RPMI7951 (cell line): ENCODE results near the gene MTERF4. TPM values are rescaled to one million over a fixed set of nuclear protein-coding genes. Genes with fewer than 3 reads are reported as not detected.

Source experiments
- DNase-seq: peaks from one replicate; pipeline ENCODE4 v3.0.0-alpha.2; 2012; ENCODE audit warnings: low read depth
- total RNA-seq: library from RNA; depleted of rRNA; stranded (reverse); fragments of >200 nt; shearing (Covaris generic); gene quantifications from 2 replicates; pipeline ENCODE4 v1.2.3, GENCODE V29; 2014

Gene MTERF4
- total RNA-seq, 1 experiment from 2014 or later, result 23.9 TPM

DNA sequence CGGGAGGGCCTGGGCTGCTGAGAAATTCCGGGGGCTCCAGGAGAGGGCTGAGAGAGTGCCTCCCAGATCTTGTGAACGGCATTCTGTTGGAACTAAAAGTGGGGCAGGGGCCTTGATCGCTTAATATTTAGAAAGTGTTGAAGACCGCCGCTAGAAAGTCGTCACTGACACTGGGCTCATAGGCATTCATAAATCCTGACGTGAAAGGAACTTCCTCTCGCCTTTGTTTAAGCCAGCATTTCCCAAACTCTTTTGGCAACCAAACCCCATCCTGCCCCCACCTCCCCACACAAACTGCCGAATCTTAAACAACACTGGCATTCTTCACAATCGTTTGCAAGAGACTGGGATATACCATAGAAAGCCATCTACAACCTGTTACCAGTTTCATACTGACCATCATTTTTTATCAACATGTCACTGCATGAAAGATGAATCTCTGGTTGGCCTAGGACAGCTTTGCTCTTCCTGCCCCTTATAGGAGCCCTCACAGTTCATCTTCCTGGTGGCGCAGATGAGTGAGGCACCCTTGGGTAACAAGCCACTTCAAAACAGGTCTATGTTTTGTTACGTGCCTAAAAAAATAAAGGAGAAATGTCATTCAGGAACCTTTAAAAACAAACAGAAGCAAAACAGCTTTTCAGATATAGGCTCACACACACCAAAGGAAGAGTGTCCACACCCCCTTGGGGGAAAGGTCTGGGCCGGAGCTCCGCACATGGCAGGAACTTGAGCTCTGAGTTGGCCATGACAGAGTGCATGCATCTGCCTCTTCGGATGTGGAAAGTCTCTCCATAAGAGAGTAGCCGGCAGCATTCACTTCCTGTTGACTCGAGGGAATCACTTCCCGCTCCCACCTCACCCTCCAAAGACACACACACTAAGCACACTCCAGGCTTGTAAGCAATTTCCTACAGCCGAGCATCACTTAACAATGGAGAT lies 13.0 kb downstream of the MTERF4 start:
- peak; percentile 2 for DNase-seq

DNA sequence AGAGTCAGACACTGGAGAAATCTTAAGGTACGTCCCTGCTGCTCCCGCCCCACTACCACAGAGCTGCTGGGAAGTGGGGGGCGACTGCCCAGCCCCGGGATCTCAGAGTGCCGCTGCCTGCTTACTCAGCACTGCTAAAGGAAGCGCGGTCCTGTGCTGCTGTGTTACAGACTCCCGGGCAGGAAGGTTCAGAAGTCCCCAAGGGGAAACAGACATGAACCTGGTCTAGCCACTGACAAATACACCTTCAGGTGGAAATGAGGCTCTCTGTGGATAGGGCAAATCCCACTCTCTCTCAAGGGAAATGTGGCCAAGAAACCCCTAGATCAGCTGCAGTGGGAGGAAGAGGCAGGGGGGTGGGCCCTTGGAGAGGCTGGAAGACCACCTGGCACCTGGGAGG lies 13.7 kb downstream of the MTERF4 start:
- DNase-seq, result no peak

DNA sequence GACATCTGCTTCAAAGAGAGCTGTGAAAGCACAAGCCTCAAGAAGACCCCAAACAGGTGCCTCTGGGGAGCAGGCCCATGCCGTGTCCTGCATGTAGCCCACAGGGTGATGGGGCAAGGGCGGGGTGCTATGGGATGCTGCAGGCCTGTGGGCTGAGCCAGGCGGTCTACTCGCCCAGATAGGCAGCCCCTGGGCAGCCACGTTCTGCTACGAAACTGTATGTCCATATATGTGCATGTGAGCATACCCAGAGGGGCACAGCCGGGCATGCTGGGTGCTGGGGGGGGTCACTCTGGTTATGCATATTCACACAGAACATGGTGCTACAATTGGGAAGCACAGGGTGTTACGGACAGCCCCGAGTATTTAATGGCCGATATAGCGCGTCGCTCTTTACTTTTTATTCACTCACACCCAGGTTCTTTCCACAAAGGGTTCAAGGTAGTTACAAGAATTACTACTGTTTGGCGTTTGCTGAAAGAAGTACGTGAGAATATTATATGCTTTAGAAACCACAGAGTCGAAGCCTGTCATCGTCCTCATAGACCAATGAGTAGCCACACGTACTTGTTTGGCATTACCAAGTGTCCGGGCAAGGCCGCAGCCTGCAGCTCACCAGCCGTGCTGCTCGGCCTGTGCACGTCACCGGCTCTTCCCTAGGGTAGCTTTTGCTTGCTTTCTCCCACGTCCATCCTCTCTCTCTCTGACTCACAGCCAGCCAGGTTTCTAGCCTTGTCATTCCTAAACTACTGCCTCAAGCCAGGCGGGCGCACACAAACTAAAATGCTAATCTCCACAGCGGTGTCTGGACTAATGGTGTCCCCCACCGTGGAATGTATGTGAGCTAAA lies 14.4 kb downstream of the MTERF4 start:
- DNase-seq, result no peak

DNA sequence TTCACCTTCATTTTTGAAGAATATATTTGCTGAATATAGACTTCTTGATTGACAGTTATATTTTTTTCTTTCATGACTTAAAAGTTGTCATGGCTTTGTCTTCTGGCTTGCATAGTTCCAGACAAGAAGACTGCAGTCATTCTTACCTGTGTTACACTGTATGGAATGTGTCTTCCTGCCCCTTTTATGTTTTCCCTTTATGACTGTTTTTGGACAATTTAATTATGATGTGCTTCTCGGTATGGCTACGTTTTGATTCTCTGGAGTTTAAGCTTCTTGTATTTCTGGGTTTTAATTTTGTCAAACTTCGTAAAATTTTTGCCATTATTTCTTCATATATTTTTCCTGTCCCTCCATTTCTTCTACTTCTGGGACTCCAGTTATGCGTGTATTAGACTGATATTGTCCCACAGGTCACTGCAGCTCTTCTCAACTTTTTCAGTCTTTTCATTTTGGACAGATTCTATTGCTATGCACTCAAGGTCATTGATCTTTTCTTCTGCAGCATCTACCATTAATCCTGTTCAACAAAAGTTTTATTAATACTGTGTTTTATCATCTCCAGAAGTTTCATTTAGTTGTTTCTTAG lies 17.1 kb downstream of the MTERF4 start:
- no peak for DNase-seq

DNA sequence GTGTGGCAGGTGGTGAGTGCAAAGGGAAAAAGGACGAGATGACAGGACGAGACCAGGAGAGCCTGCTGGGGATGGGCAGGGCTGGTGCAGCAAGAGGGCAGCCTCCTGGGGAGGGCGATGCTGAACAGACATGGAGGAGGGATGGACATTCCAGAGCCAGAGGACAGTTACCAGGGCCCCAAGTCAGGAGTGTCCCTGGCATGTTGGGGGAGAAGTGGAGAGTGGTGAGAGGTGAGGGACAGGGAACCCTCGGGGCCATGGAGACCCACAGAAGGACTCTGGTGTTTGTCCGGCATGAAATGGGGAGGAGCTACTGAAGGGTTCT lies 19.0 kb downstream of the MTERF4 start:
- DNase-seq, result no peak

DNA sequence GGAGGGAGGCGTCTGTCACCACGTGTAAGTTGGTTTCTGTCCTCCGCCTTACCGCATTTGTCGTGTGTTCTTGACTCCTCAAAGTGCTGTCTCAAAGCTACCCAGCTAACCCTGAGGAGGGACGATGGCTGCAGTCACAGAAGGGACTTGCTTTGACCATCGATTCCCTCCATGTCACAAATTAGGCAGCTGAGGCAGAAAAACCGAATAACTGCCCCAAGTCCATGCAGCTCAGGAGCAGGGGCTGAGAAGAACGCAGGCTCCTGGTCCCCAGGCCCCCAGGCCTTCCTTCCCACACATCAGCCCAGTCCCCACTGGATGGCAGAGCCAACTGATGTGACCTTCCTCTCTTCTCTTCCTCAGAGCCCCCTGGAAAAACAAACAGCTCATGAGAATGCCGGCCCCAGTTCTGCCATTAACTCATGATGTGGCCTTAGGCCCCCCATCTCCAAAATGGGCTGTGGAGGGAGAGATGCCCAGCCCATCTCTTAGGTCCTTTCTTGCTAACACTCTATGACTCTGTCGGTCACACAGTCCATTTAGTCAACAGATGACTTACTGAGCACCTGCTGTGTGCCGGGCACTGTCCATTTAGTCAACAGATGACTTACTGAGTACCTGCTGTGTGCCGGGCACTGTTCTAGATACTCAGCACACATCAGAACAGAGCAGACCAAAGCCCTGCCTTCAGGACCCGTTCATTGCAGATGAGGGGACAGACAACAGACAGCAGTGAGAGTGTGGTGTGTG lies 19.6 kb downstream of the MTERF4 start:
- DNase-seq, result no peak

DNA sequence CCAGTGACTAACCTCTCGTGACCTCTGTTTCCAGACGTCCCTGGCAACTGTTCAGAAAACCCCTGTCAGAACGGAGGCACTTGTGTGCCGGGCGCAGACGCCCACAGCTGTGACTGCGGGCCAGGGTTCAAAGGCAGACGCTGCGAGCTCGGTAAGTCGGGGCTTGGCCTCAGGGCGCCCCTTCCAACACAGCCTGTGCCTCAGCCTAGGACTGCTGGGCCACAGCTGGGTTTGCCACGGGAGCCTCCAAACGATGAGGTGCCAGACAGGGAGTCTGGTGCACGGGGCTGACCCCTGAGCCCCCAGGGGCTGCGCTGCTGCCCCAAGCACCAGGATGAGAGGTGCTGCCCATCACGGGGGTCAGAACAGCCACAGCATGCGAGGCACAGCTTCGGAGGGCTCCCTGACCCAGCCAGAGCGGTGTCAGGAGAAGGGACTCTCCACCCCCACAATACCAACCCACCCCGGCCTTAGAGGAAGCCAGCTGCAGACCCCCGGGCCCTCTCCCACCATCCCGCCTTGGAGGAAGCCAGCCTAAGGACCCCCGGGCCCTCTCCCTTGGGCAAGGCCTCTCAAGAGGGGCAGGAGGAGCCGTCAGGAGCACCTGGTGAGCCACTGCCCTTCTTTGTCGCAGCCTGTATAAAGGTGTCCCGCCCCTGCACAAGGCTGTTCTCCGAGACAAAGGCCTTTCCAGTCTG lies 20.3 kb downstream of the MTERF4 start:
- no peak for DNase-seq

DNA sequence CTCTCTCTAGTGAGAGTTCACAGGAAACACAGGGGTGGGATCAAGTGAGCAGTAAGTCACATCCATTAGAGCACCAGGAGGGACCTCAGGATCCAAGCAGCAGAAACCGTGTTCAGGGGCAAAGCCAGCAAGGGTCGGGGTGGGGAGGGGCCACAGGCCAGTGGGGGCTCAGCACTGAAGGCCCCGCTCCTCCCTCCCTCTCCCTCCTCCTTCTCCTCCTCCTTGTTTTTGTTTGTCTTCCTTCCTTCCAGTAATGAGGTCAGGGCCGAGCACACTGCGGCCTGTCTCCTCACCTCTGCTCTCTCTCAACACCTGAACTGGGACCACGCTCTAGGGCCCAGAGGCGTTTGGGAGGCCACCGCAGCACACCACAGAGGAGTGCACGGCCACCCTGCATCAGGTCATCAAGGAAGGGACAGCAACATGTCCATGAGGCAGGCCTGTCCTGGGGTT lies 20.9 kb downstream of the MTERF4 start:
- no peak for DNase-seq

DNA sequence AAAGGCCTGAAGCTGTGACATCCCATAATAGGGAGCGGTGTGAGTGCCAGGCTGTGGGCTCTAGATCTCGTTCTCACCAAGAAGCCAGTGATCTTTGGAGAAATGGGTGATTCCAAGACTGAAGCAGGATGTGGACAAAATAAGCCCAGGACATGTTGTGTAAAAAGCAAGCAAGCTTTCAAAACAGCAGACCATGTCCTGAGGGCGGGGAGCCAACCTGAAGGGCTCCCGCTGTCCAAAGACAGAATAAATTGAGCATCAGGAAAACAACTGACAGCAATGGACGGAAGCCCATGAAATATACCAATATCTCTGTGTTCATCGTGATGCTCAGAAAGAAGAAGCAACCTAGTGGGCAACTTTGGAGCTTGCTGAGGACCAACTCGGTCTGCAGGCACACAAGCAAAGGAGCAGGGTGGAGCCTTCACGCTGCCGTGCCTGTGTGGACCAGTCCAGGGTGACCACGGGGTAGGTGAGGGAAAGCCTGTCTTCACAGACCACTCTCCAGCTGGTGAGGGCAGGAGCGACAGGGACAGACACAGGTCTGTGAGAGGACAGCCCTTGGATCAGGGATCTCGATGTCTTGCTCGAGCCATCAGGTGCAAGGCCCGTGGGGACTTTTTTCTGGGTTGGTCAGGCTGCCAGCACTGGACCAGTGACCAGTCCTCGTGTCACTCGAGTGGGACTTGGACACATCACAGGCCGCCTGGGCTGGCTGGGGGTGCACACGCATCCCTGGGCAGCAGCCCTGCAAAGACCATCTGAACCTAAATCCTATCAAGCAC lies 21.5 kb downstream of the MTERF4 start:
- DNase-seq, result no peak

DNA sequence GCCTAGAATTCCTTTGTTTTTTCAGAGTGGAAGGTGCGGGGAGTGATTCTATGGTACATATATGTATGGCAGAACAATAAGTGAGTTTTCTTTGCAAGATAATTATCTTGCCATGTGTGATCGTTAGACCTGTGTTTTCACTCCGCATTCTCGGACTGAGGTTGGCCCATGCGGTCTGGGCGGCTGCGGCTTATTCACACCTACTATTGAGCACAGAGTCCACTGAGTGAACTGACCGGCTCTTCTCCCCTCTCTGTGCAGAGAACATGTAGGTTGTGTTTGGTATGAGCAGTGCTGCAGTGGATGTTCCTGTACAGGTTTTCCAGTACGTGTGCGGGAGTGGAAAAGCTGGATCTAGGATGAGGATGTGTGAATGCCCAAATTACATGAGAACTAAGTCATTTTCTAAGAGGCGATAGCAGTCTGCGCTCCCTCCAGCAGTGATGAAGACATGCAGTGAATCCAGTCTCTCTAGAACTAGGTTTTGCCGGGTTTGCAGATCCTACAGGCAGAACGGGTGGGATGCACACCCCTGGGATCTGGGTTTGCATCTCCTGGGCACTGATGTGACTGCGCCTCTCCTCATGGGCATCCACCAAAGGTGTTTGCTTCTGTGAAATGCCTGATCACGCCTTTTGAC lies 27.1 kb downstream of the MTERF4 start:
- no peak for DNase-seq

DNA sequence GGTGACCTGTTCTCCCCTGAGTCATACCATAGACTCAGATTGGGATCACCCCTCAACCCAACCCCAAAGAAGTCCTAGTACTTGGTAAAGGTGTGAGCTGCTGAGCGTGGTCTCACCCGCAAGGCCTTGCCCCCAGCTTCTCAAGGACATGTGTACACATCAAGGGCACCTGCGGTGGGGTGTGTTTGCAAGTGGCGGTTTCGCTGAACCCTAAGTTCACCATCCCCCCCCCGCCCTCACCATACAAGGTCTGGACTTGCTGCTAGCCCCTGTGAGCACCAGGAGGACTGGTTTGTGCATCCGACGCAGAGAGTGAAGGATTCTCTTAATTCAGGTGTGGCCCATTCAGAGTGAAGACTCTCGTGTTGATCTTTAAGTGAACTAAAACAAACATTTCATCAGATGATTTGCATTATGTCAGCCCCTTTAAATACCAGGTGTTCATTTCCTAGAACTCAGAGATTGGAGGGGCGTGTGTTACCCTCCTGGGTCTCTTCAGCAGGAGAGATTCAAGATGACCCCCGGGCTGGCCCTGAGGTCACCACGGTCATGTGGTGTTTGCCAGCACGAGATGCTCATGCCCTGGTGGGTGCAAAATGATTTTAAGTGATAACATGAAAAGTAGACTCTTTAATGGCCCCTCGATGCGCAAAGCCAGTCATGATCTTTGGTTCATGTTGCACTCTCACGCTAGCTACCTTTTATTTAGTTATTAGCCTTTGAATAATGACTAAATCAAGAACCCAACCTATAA lies 27.8 kb downstream of the MTERF4 start:
- no peak for DNase-seq

DNA sequence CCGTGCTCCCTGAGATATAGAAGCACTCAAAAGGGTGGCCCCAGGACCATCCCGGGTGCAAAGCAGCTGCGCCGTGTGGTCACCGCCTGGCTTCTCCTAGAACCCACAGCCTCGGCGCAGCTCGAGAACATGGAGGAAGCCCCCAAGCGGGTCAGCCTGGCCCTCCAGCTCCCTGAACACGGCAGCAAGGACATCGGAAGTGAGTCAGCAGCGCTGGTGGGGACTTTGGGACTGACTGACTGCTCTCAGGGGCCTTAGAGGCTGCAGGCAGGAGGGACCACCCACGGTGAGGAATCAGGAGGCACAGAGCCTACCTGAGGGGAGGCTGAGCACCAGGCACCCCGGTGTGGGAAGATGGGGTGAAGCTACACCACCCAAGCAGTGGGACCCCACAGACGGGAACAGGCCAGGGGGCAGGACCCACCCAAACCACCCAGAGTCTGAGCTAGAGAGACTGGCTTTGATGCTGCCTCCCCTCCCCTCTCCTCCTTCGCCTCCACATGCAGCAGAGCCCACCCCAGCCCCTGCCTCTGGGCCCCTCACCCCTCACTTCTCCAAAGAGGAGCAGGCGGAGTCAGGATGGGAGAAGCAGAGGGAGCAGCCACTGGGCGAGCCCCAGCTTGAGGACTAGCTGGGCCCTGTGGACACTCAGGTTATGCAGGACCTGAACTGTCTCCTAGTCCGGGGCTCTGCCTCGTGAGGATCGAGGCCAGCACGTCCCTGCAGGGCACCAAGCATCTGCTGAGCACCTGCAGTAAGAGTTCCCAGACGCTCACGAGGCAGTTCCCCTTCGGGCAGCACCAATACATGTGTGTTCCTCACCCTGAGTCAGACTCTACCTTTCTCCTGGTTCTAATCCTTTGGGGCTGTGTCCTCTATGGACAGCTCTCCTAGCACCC lies 28.7 kb downstream of the MTERF4 start:
- DNase-seq, result no peak

DNA sequence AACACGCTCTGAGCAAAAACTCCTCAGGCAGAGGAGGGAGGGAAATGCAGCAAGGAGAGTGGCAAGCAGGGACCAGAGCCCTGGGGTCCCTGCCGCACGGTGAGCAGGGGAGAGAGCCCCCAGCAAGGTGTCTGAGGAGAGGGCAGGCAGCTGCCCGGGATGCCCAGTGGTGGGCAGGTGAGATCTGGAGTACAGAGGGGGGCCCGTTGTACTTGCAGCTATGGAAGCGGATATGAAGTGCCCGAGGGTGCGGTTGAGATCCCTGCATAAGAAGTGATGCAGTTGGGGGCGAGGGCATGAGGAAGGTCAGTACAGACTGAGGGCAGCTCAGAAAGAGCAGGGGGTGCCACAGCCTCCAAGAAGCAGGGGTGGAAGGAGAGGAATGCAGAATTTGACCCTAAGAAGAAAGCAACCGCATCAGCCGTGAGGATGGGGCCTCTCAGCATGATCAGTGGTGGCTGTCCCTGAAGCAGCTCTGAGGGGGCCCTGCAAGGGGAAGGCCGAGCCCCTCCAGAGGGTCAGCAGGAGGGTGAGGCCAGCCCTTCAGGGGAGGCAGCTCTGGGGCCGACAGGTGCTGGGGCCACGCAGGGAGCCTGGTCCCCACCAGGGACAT lies 29.4 kb downstream of the MTERF4 start:
- no peak for DNase-seq

DNA sequence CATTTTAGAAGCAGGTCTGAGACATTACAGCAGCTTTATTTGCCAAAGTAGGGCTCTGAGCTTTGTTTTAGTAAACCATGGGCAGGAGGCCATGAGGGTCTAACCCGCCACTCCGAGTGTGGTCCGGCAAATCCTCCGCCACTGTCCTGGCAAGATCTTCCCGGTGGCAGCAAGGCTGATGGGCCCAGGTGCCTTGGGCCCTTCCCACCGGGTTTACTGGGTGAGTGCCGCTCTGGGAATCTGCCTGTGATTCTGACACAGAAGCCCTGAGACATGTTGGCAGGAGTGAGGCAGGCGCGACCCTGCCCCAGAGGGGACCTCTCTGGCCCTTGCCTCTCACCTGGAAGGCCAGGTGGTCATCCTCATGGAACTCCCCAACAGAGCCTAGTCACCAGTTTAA lies 29.9 kb downstream of the MTERF4 start:
- DNase-seq, result no peak

DNA sequence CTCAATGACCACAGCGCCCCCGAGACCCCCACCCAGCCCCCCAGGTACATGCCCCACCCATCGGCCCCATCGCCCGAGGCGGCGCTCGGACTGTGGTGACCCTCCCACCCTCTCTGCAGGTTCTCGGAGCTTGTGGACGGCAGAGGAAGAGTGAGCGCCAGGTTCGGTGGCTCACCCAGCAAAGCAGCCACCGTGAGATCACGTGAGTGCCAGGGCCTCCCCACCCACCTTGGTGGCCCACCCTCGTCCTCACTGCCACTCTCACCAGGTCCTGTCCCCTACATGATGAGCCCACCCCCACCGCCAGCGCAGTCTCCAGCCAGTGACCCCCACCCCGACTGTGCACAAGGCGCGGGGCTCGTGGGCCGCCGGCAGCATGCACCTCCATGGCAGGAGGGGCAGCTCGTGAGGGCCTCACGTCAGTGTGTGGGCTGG lies 30.4 kb downstream of the MTERF4 start:
- DNase-seq, result no peak

DNA sequence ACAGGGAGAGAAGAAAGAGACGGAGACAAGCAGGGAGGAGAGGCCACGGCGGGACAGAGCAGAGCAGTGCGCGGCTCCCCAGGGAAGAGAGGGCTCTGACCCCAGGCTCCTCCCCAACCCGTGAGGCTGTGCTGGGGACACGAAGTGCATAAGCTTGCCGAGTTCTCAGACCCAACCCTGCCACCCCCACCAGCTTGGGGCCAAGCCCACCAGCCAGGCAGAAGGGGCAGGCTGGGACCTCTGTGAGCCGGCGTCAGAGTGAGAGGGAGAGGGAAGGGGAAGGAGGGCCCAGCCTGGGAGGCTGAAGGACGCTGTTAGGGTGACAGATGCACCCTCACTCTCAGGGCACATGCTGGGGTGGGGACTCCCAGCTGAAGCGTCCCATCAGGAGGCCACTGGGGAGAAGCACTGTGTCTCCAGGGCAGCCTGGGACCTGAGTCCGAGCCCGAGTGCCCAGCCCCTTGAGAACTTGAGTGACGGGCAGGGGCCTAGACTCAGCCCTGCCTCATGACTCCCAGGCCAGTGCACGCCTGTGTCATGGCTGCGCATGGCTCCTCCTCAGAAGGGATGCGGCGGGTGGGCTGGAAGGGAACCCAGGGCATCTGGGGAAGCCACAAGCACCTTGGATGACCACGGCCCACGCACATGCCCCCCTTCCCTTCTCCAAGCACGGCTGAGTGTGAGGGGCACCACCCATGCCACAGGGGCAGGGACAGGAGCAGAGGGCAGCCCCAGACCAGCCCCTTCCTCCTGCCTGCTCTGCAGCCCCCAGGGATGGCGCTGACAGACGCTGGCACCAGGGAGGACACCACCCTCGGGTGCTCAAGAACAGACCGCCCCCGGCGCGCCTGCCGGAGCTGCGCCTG lies 31.0 kb downstream of the MTERF4 start:
- no peak for DNase-seq

DNA sequence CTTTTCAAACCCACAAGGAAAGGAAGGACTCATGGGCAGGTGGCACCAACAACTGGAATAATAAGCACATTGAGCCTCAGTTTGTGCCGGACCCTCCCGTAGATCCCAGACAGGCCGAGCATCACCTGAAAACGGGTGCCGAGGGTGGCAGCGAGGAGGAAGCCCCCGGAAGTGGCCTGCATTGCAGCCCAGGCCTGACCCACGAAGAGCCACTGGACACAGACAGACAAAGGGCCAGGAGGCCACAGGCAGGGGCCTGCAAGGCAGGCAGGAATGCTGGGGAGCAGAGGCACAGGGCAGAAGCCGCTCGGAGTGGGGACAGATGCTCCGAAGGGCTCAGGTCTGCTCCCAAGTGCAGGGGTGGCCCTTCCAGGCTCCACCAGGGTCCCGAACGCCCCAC lies 31.7 kb downstream of the MTERF4 start:
- no peak for DNase-seq
